Testis (tissue), 3 donors: Measurements from ENCODE around the gene PLCD3. TPM values are rescaled to one million over a fixed set of nuclear protein-coding genes. Genes with fewer than 3 reads are reported as not detected.
"Not testable (repeated sequence)": the region's sequence is repeated elsewhere in the genome, so short reads cannot be mapped to it uniquely, and the experiment has no call there.

Experiments used
- DNase-seq: peaks from one replicate; pipeline ENCODE4 v3.0.0-alpha.2; 2019
- H3K27ac ChIP-seq, 2 donors: fragments of 200-600 bp; sonication (generic); one replicate each; pipeline ENCODE4 v1.5.1; 2019
- H3K27me3 ChIP-seq: fragments of 200-600 bp; sonication (generic); one replicate; pipeline ENCODE4 v1.5.1; 2019
- H3K36me3 ChIP-seq: fragments of 200-600 bp; sonication (generic); one replicate; pipeline ENCODE4 v1.5.1; 2017; ENCODE audit warnings: low read depth; ENCODE audit errors: missing control alignments
- H3K4me1 ChIP-seq: fragments of 200-600 bp; sonication (generic); one replicate; pipeline ENCODE4 v1.5.1; 2019
- H3K4me3 ChIP-seq, 2 donors: fragments of 200-600 bp; sonication (generic); one replicate each; pipeline ENCODE4 v1.5.1; 2017 to 2019
- H3K9me3 ChIP-seq: fragments of 200-600 bp; sonication (generic); one replicate; pipeline ENCODE4 v1.5.1; 2017
- POLR2A ChIP-seq: fragments of 450-650 bp; IDR thresholded peaks from one replicate; pipeline ENCODE4 v1.6.1; 2017; ENCODE audit warnings: antibody characterized with exemption, mild to moderate bottlenecking, moderate library complexity
- WGBS, 2 donors: methylation state at CpG; one replicate each; pipeline ENCODE4 v1.1.5; 2018; 5-methylcytosine and 5-hydroxymethylcytosine counted together
- intact Hi-C: fragments of 100-400 bp; cut with DNase I; formaldehyde crosslinking; loops from one replicate; pipeline ENCODE4 v1.15.1; 2023; ENCODE audit warnings: low total_unique reads
- polyA plus RNA-seq: library from polyadenylated mRNA; stranded (reverse); fragments of 350-450 nt; fragmentation: Illumina TruSeq; extraction: RNeasy Lipid Tissue Mini Kit (QIAGEN cat#74804); gene quantifications from one replicate; pipeline ENCODE4 v1.2.3, GENCODE V29; 2014; ENCODE audit warnings: low read depth, low replicate concordance; ENCODE audit not compliant: insufficient read depth
- total RNA-seq, 2 donors: library from RNA; depleted of rRNA; stranded (reverse); fragments of >200 nt; gene quantifications; one replicate each; pipeline ENCODE4 v1.2.3, GENCODE V29; 2016
- TF ChIP-seq, protein P1 (sequence below), 3 experiments: fragments of 450-650 bp in 2 of 3; fragments of 200-600 bp in 1 of 3; sonication (generic) in 1 of 3; IDR thresholded peaks; one replicate each; pipeline ENCODE4 v1.5.1; 2016 to 2019; ENCODE audit warnings: antibody characterized with exemption in 3 of 3, mild to moderate bottlenecking in 2 of 3, moderate library complexity in 1 of 3

PLCD3 gene
- total and polyA plus RNA-seq, 3 donors from 2014 or later = 62.2 to 106 (median 86.3) TPM

DNA sequence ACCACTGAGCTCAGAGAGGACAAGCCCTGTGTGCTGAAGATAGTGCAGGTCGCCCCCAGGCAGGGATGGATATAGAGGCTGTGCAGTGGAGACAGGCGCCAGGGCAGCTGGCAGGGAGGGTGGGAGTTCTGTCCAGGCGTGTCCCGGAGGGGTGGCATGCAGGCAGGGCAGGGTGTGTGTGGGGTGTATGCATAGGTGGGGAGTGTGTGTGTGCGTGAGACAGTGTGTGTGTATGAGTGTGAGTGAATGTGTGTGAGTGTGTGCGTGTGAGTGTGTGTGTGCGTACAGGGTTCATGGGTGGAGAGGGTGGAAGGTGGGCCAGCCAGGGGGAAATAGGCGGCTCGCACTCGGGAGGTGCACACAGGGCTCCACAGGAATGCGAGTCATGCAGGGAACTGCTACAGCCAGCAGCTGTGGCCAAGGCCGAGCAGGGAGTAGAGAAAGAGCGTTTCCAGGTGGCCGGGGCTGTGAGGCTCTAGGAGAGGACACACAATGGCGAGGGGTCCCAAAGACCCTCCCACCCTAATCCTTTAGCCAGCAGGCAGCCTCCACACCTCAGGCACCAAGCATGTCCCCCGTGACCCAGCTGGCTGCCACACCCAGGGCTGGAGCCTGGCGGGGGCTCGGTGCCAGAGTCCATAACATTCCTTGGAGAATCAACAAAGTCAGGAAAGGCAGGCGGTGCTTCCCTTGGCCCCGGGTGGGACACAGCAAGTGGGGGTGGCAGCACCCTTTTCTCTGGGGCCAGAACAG lies 4.6 kb downstream of the PLCD3 start:
- Histone ChIP-seq H3K4me1 (peaks cover 49% of the 10 kb centered on the region), H3K36me3 (no peaks in the 10 kb centered on the region), H3K4me3 (no peak overlapping the region), H3K27me3 (no peaks in the 10 kb centered on the region), H3K27ac (peak overlapping the region; percentile 81 to 98), H3K9me3 (no peaks in the 10 kb centered on the region)
- TF ChIP-seq POLR2A = no peak
- TF ChIP-seq, protein P1, sequence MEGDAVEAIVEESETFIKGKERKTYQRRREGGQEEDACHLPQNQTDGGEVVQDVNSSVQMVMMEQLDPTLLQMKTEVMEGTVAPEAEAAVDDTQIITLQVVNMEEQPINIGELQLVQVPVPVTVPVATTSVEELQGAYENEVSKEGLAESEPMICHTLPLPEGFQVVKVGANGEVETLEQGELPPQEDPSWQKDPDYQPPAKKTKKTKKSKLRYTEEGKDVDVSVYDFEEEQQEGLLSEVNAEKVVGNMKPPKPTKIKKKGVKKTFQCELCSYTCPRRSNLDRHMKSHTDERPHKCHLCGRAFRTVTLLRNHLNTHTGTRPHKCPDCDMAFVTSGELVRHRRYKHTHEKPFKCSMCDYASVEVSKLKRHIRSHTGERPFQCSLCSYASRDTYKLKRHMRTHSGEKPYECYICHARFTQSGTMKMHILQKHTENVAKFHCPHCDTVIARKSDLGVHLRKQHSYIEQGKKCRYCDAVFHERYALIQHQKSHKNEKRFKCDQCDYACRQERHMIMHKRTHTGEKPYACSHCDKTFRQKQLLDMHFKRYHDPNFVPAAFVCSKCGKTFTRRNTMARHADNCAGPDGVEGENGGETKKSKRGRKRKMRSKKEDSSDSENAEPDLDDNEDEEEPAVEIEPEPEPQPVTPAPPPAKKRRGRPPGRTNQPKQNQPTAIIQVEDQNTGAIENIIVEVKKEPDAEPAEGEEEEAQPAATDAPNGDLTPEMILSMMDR (IDR thresholded peaks at IDR 0.05) = no peak
- peak; percentile 55 for DNase-seq
- intact Hi-C loops = loop anchor here (10.0 kb wide), 1 partner anchor 353 kb away; no protein-coding TSS in a partner anchor
- 38 to 44% methylated on average over 14 to 20 of the region's 20 CpGs for WGBS, 2 donors

DNA sequence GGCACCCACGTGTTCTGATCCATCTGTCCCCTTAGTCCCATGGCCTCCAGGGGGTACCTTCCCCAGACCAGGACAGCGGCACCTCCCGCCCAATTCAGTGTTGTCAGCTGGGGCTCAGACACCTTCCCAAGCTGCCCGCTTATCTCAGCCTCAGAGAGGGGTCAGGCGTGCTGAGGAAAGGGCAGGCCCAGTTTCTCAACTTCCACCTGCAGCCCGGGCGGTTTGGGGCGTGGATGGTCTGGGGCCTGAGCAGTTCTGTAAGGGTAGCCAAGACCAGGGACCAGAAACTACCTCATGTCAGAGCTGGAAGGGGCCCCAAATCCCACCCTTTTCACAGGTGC lies 5.1 kb downstream of the PLCD3 start:
- peak overlapping the region; percentile 62 to 98 for H3K27ac ChIP-seq
- WGBS, 2 donors = 62 to 73% methylated on average over 4 to 8 of the region's 8 CpGs
- H3K36me3 ChIP-seq = no peaks in the 10 kb centered on the region
- no peak overlapping the region for H3K4me3 ChIP-seq
- DNase-seq = no peak
- no peaks in the 10 kb centered on the region for H3K27me3 ChIP-seq
- H3K4me1 ChIP-seq = peaks cover 54% of the 10 kb centered on the region
- H3K9me3 ChIP-seq = no peaks in the 10 kb centered on the region
- intact Hi-C loops = loop anchor here (10.0 kb wide), 1 partner anchor 352 kb away; no protein-coding TSS in a partner anchor
- TF ChIP-seq, protein P1 (IDR thresholded peaks at IDR 0.05) = no peak

DNA sequence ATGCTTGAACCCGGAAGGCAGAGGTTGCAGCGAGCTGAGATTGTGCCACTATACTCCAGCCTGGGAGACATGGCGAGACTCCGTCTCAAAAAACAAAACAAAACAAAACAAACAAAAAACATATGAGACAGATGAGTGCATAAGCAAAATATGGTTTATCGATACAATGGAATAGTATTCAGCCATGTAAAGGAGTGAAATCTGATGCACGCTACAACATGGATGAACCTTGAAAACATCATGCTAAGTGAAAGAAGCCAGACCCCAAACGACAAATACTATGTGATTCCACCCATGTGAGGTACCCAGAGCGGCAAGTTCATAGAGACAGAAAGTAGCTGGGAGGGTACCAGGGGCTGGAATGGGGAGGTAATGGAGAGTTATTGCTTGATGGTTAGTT lies 6.8 kb downstream of the PLCD3 start:
- no peaks in the 10 kb centered on the region for H3K36me3 ChIP-seq
- intact Hi-C loops = loop anchor here (10.0 kb wide), 1 partner anchor 351 kb away; no protein-coding TSS in a partner anchor
- no peak overlapping the region for H3K4me3 ChIP-seq
- H3K4me1 ChIP-seq = peaks cover 45% of the 10 kb centered on the region
- H3K9me3 ChIP-seq = no peaks in the 10 kb centered on the region
- no peaks in the 10 kb centered on the region for H3K27me3 ChIP-seq
- 92 to 96% methylated on average over 8 of the region's 8 CpGs for WGBS, 2 donors
- no peak for DNase-seq
- no peak overlapping the region for H3K27ac ChIP-seq
- TF ChIP-seq POLR2A = no peak
- TF ChIP-seq, protein P1 (IDR thresholded peaks at IDR 0.05) = no peak

DNA sequence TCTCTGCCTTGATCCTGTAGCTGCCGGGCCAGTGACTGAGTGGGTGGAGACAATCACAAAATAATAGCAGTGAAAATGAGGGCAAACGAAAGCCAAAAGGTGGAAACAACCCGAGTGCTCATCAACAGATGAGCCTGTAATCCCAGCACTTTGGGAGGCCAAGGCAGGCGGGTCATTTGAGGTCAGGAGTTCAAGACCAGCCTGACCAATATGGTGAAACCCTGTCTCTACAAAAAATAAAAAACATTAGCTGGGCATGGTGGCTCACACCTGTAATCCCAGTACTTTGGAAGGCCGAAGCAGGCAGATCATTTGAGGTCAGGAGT lies 7.6 kb downstream of the PLCD3 start:
- not testable (repeated sequence) for H3K4me3 ChIP-seq, H3K27ac ChIP-seq, DNase-seq, H3K36me3 ChIP-seq, H3K27me3 ChIP-seq, H3K9me3 ChIP-seq
- 60 to 74% methylated on average over 5 of the region's 5 CpGs for WGBS, 2 donors
- H3K4me1 ChIP-seq = peaks cover 40% of the 10 kb centered on the region
- intact Hi-C loops = loop anchor here (10.0 kb wide), 1 partner anchor 350 kb away; no protein-coding TSS in a partner anchor

DNA sequence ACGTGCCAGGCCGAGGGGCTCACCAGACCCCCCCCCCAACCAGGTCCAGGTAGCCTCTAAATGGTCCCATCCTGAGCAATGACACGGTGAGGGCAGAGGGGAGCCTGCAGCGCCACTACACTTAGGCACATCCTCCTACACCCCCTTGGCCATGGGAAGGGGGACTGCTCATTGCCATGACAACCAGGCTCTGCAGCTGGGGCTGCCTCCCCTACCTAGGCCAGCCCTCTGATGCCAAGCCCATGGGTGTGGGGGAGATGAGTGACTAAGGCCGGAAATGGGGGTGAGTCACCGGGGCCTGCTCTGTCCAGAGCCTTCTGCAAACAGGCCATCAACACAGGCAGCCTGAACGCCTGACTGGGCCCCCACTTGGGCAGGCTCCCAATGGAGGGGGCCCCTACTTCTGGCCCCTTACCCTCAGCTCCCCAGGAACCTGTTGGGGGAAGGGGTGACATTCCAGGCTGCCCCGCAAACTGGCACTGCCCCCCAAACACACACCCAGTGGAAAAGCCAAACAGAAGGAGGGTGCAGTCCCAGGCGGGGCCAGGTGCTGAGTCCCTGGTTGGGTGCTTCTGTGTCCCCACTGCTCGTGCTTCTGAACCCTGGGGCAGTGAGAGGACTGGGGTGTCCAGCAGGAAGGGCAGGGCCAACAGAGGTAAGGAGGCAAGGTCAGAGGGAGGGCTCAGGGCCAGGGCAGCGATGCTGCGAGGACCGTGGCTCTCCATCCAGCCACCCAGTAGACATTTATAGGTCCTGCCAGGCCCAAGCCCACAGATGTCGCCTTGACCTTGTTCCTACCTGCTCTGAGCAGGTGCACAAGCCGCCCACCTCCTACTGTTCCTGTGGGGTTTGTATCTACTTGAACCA lies 8.2 kb downstream of the PLCD3 start:
- Histone ChIP-seq H3K27me3 (no peaks in the 10 kb centered on the region), H3K27ac (no peak overlapping the region), H3K9me3 (no peaks in the 10 kb centered on the region), H3K36me3 (no peaks in the 10 kb centered on the region), H3K4me3 (no peak overlapping the region), H3K4me1 (peaks cover 34% of the 10 kb centered on the region)
- 63 to 85% methylated on average over 8 to 15 of the region's 15 CpGs for WGBS, 2 donors
- intact Hi-C loops = loop anchor here (10.0 kb wide), 1 partner anchor 349 kb away; no protein-coding TSS in a partner anchor
- DNase-seq = no peak
- no peak for TF ChIP-seq POLR2A
- TF ChIP-seq, protein P1 (IDR thresholded peaks at IDR 0.05) = no peak
